PFSK-1 (cell line): ENCODE data around the gene KIF13A.

ENCODE experiments used
- FOXP2 ChIP-seq: optimal IDR thresholded peaks from 2 replicates; pipeline ENCODE3; 2011; ENCODE audit warnings: borderline replicate concordance, control low read depth, inconsistent platforms; ENCODE audit not compliant: insufficient read depth; ENCODE audit errors: extremely low read length, extremely low read depth
- POLR2AphosphoS5 ChIP-seq: IDR thresholded peaks from 2 replicates; pipeline ENCODE4 v1.6.1; 2012; ENCODE audit warnings: low read depth, mild to moderate bottlenecking, control low read depth, low read length, moderate library complexity
- REST ChIP-seq, 2 experiments: IDR thresholded peaks; 2 replicates each; pipeline versions ENCODE4 v1.6.1 to v1.8.0; 2011 to 2012; ENCODE audit warnings: low read depth in 2 of 2, low read length in 2 of 2, control low read depth in 1 of 2, inconsistent platforms in 1 of 2, mild to moderate bottlenecking in 1 of 2, moderate library complexity in 1 of 2; ENCODE audit not compliant: insufficient read depth in 1 of 2
- SIN3A ChIP-seq: IDR thresholded peaks from 2 replicates; pipeline ENCODE4 v1.6.1; 2012; ENCODE audit warnings: mild to moderate bottlenecking, low read length, moderate library complexity, borderline replicate concordance; ENCODE audit not compliant: insufficient read depth
- TAF1 ChIP-seq: IDR thresholded peaks from 2 replicates; pipeline ENCODE4 v1.6.1; 2012; ENCODE audit warnings: low read length, control low read depth, borderline replicate concordance; ENCODE audit not compliant: insufficient read depth

GRCh38 chr6:17967668-17968518, 19.5 kb downstream of the KIF13A start:
- TF ChIP-seq TAF1 (no peak), POLR2AphosphoS5 (no peak), SIN3A (no peak), REST (IDR thresholded peaks at IDR 0.05; ENCODE audit: insufficient read depth in 1 of 2, low read depth in 2 of 2, low read length in 2 of 2) (no peak), FOXP2 (no peak)
